Measurements from ENCODE around the gene PCSK6.
"Not testable (repeated sequence)": the region's sequence is repeated elsewhere in the genome, so short reads cannot be mapped to it uniquely, and the experiment has no call there.

PCSK6 gene

DNA sequence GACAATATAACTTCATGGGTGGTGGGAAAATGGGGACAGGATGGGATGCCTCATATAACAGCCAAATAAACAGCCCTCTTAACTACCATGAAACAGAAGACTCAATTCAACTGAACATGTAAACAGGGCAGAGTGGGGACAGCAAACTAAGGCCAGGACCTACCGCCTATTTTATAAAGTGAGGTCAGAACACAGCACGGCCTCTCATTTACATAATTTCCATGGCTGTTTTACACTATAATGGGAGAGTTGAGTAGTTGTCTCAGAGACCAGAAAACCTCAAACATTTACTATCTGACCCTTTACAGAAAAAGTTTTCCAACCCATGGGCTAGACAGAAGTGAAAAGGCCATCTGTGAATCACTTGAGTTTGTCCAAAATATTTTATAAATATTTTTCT, 137.8 kb downstream of the PCSK6 start:
- no peak for DNase-seq

DNA sequence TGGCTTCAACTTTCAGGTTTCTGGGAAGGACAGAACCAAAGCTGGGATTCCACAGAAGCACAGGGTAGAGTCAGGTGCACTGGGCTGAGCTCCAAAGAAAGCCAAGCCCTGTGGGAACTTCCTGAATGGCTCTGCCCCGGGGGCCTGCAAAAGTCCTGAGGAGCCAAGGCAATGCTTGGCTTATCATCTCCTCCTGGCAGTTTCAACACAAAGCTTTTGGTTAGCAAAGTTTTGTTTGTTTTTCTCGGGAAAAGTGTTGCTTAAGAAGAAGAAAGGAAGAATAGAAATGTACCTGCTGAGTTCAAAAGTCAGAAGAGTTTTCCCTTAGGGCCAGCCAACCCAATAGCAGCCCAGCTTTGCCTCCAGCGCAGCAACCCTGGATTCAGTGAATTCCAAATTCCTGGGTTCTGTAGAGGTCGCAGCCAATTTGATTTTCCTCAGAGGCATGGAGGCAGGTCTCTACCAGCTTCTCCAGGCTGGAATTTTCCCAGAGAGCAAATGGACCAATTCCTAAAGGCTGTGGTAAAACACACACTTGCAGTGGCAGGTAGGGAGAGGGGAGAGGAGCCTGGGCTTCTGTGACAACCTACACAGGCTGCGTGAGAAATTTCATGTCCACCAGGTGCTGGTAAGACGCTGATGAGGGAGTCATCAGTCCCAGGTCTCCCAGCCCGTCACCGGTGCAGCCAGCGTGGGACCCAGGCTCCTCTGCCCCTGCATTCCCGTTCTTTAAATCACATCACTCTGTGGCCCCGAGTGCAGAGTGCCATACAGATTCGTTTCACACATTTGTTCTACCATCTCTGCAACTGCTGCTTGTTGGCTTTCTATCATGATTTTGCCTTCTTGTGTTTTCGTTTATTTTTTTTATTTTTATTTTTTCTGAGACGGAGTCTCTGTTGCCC, 140.2 kb downstream of the PCSK6 start:
- no peak for DNase-seq

DNA sequence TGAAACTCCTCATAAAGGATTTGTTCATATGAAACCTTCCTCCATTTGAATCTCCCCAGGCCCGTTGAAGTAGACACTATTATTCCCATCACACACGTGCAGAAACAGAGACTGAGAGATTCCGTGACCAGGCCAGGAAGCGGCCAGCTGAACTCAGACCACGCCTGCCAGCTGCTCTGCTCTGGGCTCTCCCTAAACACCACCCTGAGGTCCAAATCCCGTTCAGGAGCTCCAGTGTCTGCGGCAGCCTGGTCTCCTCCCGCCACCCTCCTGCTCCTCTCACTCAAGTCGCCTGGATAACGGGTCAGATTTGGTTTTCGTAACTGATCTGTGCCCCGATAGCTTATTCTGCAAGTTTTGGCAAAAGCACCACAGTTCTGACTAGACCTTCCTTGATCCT, 140.9 kb downstream of the PCSK6 start:
- no peak for DNase-seq

DNA sequence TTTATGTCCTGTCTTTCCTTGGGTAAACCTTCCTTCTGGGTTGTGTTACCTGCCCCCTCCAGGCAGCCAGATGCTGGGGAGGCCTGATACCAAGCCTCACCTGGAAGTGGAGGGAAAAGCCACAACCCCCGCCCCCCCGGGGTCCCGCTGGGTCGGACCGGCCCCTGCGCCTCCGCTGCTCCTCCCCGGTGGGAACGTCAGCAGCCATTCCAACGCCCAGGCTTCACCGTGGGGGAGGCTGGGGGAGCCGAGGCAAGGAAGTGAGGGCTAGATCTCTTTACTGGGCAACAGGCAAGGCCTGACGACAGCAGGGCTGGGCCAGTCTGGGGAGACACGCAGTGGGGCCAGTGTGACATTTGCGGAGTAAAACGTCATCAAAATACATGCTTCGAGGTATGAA, 141.5 kb downstream of the PCSK6 start:
- no peak for DNase-seq

DNA sequence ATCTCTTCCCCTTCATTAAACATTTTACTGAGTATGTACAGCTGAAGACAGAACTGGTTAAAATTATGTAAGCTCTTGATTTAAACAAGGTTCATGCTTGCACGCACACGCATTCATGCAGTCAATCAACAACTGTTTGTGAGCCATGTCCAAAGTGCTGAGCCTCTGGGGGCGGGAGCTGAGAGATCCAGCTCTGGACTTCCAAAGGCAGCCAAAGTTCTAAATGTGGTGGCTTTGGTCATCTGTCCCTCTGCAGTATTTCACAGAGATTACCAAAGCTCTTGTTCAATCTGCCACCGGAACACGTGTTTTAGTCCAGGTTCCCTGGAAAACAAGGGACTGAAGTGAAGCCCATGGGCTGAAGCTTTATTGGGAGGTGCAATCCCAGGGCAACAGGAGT, 142.1 kb downstream of the PCSK6 start:
- DNase-seq = no peak

DNA sequence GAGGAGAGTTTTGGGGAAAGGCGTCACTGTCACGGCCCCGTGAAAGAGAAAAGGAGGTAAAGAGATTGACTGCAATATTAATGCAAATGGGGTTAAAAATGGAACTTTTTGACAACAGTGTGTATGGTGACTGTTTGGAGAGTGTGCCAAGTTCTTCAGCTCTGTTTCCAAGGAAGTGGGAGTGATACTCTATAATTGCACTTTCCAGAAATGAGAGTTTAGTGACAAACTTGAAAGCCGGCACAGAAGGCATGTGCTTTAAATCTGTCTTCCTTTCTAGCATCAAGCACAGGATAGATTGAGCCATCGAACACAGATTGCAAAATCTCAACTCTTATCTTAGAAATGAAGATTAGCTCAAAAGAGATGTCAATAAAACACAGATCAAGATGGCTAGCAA, 142.6 kb downstream of the PCSK6 start:
- DNase-seq = no peak

DNA sequence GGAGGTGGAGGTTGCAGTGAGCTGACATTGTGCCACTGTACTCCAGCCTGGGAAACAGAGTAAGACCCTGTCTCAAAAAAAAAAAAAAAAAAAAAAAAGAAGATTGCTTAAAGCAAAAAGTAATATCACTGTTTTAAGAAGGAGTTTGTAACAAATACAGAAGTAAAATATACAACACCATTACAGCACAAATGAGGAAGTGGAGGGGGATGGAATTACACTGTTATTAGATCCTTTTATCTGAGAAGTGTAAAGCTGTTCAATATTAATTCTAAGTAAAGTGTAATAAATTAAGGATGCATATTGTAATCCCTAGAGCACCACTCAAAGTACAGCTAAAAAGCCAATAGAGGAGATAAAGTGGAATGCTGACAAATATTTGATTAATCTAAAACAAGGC, 147.5 kb downstream of the PCSK6 start:
- DNase-seq = no peak

DNA sequence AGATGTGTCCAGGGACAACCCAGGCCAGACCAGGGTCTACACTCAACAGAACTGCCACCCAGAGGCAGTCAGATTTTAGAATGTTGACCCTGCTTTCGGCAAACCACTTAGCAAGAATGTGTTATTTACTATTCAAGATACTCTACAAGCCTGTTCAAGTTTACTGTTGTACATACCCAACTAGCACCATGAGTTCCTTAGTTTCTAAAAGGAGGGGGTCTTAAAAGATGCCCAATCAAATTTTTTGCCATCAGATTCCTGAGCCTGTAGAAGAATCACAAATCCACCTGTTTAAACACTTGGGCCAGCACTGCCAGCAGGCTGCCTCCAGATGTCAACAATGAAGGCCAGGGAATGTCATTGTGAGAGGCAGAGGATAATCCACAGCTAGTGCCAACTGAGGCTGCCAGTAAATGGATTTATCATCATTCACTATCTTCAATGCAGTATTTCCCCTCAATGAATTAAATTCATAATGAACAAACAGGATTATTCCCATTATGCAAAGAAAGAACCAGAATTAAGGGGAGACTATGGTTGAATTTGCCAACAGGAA, 150.9 kb downstream of the PCSK6 start:
- no peak for DNase-seq

DNA sequence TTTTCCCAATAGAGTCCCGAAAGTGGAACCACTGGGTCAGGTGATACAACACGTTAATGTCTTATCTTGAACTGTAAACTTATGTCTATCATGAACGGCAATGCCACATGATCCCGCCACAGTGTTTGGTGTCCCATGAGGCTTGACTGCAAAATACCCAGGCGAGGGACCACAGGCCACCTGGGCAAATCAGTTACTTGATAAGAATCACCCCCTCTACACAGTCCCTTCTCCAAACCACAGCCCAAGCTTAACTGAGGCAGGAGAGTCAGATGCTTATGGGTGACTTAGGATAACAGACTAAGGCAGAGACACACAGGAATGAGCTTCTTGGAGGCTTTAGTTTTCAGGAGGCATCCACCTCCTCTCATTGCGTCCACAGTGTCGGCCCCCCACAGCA, 151.5 kb downstream of the PCSK6 start:
- no peak for DNase-seq

DNA sequence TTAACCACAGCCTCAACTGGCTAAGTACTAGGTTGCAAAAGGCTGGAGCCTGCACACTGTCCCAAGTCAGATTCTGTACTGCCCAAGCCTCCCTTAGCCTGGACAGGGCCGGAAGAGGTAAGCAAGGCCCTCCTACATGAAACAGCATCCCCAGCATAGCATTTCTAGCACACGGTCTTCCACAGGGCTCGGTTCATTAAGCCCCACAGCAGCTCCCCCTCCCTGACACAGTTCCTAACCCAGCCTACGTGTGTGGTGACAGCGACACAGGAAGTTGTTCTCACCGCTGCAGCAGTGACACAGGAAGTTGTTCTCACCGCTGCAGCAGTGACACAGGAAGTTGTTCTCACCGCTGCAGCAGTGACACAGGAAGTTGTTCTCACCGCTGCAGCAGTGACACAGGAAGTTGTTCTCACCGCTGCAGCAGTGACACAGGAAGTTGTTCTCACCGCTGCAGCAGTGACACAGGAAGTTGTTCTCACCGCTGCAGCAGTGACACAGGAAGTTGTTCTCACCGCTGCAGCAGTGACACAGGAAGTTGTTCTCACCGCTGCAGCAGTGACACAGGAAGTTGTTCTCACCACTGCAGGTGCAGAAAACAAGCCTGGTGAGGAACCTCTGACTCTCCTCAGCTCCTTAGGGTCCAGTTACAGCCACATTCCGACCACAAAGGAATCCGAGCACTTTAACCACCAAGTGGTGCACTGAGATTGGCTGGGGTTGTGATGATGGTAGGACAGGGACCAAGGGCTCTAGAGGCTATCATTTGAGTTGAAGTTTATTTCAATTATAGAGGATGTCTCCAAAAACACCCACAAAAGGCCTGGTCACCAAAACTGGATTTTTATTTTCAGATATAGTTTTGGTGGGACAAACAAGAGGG, 155.4 kb downstream of the PCSK6 start:
- DNase-seq = not testable (repeated sequence)

DNA sequence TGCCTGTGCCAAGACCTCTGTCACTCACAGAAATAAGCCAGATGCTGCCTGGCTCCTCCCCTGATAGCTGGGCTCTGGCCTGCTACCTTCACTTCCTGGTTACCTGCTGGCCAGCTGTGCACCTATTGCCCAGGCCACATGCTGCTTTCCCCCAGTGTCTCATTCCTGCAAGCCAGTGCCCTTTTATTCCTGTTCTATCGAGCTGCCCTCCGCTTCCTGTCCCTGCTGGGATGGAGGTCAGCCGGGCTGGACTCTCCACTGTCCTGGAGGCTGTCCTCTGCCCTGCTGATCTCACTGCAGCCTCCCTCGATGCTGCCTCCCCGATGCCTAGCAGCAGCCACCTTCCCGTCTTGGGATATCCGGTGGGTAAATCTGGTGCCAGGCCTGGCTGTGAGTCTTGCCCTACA, 157.4 kb downstream of the PCSK6 start:
- no peak for DNase-seq

DNA sequence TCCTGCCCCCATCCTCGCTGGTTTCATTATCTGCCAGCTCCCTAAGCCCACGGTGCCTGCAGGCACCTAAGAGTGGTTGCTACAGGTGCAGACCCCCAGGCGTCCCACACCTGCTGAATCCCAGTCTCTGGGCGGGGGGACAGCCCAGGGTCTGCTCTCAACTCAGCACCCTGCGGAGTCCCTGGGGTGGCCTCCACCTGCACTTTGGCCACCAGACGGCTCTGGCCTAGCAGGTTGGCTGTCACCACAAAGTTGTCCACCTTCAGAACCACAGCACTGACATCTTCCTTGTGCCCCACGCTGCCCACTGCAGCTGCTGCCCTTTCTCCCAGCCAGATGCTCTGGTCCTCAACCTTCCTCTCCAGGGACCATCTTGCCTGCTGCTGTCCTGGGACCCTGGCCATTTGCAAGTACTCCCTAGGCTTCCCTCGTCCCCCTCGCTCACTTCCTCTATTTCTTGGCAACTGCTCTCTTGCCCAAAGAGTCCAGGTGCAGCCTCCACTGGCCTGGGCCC, 159.6 kb downstream of the PCSK6 start:
- no peak for DNase-seq

DNA sequence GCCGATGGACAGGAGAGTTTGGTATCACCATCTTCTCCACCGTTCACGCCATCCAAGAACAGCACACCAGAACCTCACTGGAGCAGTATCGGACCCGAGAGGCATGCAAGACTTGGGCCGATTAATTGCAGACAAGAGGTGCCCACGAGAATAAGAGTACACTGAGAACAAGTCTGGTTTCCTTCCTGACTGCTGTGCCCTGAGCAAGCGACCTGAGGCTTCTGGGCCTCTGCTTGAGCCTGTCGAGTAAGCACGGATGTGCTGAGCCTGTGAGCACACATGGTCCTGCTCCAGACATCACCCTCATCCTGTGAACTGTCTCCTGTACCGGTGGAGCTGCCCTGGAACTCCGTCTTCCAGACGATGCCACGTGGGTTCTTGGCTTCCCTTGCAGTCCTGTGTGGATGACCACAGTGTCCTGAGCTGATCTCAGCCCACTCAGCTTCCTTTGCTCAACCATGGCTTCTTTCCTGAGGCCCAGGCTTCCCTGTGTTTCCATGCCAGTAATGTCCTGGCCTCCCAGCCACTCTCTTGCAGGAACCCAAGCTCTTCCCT, 160.1 kb downstream of the PCSK6 start:
- no peak for DNase-seq

DNA sequence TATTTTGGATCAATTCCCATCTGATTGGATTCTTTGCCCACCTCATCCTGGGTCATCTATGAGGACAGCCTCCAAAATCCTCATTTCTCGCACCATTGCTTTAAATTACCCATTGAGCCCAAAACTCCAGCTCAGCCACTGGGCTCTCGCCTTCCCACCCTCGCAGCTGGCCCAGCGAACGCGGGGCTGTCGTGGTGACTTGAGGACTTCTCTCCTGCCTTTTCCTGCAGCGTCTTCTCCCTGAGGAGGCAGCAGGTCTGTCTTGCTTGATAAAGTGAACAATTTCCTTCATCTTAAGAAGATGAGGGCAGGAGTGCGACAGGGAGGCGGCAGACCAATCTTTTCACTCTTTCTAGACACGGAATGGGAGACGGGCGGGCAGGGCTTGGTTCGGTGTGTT, 161.5 kb downstream of the PCSK6 start:
- no peak for DNase-seq

DNA sequence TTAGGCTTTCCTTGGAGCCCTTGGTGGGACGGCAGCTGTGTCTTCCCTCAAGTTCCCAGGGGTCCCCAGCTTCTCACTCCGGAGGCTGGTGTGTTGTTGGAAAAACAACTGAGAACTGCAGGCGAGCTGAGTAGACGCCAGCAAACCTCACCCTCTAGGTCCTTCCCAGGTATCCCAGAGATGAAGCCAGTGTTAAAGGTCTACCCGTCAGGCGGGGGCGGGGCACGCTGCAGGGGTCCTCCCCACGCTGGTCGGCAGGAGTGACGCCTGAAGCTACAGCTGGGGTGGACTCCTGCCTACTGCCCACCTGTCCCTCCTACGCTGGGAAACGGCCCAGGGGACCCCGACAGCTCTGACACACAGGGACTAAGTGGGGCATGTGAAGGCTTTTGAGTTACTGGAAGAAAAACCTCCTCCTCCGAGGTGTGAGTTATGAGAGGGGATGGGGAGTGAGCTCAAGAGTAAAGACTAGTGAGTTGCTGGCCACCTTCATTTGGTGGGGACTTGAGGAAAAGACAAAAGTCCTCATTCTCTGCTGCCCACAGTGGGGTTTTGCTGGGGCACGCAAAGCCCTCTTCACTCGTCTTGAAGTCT, 162.3 kb downstream of the PCSK6 start:
- DNase-seq = no peak

DNA sequence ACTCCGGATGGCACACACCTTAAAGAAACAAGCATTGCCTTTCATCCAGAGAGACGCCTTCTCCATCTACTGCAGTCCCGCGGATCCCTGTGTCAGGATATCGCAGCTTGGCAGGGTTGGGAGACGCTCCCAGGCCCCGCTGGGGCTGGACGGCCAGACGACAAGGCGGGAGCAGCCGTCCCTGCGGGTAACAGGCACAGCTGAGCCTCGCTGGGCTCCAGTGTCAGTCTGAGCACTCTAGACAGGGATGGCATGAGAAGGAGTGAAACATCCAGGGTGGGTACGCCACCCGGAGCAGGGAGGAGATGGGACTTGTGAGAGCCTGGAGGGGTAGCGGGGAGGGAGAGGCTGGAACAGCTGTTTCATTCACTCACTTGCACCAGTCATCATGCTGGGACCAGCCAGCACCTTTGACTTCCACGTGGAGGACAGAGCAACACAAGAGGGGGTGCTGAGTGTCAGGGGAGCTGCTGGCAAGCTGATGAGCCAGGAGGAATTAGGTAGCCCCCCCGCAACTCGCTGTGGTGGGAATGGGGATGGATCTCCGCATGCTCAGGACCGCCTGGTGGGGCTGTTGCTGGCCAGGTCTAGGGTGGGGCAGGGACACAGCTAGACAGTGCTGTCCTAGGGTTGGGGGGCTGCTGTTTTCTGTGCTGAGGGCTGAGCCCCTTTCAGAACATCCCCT, 162.9 kb downstream of the PCSK6 start:
- DNase-seq = no peak

DNA sequence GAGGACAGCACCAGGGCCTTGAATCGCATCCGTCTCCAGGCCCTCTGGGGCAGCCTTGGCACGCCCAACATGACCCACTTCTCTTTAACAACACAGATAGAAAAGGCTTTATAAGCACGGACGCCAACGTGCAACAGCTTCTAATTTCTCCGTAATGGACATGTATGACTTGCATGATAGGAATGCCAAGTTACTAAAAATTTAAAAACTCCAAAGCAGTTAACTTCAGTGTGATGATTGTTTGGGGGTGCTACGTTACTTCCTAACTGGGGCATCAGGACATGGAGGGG, 163.5 kb downstream of the PCSK6 start:
- DNase-seq = no peak

DNA sequence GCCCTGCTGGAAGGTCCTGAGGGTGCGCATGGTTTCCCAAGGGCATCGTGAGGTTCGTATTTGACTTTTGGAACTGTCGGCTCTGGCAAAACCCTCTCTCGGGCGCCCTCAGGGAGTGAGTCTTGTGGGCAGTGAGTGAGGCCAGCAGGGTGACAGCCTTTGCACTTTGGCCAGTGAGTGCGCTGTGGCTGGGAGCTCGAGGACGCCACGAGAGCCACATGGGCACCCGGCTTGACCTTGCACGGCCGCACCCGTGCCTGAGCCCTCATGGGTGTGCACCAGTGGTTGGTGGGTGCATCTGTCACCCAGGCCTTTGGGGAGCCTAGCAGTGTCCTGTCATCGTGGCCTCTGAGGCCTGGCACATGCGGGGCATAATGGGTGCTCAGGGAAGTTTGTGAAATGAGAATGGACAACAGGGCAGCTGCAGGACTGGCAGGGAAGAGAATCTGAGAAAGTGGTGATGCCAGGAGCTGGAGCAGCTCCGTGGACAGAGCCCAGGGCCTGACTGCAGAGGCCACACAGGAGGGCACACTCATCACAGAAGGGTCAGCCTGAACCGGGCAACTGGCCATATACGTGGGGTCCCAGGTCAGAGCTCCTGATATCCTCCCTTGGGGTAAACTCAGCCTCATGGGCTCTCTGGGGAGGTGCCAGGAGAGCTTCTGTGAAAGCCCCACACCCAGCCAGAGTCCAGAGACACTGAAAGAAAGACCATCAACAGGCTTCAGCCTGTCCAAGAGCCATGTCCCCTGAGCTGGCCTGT, 164.1 kb downstream of the PCSK6 start:
- no peak for DNase-seq

DNA sequence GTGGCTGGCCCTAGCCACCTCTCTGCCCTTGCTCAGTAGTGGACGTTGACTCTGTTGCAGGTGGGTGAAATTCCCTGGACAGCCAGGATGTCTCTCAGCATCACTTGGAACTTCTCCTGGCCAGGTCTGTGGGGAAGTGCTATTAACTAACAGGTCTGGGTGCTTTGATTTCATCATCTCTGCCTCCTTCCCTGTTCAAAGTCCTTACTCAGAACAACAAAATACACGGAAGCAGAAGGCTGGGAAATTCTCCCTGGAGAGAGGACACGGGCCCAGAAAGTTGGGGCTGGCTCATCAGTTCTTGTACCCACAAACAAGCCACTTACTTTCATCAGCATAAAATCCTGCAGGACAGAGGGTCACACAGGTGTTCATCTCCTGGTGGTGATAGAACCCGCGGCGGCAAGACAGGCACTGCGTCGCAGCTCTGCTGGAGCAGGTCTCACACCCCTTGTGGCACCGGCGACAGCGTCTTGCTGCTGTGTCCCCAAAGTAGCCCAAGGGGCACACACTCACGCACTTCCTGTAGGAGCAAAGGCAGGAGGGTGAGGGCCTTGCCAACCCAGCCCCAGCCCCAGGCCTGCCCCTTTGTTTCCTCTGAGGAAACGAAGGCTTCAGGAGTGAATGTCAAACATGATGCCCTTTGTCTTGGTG, 164.9 kb downstream of the PCSK6 start:
- no peak for DNase-seq

DNA sequence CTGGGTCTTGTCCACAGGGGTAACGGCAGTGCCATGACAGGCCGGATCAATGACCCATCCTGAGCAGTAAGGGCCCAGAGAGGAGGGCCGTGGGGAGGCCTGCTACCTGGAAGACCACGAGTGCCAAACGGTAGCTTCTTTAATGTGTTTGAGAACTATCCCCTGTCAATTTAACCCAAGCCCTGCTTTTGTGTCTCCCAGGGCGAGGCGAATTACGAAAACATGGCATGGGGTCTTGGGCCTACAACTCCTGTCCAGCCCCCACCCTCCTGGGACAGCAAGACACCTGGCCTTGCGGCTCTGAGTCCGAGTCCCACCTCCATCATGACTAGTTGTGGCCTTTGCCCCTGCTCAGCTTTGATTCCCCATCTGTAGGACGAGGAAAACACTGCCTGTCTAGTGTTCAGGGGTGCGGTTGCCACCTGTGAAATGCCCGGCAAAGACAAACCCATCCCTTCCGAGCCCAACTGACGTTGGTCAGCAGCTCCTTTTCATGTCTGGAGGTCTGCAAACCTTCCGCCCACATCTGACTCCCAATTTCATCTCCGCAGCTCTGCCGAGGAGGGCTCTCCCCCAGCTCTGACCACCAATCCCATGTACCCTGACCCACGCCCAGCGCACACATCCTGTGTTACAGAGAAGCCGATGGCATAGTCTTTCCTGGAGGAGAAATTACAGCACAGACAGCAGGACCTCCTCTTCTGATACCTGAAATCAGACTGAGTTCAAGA, 165.5 kb downstream of the PCSK6 start:
- DNase-seq = no peak

All from T1000 (cell line).